ENCODE data around the gene SLC22A31. TPM values are rescaled to one million over a fixed set of nuclear protein-coding genes. Genes with fewer than 3 reads are reported as not detected.

The SLC22A31 gene
- total and polyA plus RNA-seq, 9 donors = 0.94 to 7.8 (median 2.7) TPM; not detected in 2

DNA sequence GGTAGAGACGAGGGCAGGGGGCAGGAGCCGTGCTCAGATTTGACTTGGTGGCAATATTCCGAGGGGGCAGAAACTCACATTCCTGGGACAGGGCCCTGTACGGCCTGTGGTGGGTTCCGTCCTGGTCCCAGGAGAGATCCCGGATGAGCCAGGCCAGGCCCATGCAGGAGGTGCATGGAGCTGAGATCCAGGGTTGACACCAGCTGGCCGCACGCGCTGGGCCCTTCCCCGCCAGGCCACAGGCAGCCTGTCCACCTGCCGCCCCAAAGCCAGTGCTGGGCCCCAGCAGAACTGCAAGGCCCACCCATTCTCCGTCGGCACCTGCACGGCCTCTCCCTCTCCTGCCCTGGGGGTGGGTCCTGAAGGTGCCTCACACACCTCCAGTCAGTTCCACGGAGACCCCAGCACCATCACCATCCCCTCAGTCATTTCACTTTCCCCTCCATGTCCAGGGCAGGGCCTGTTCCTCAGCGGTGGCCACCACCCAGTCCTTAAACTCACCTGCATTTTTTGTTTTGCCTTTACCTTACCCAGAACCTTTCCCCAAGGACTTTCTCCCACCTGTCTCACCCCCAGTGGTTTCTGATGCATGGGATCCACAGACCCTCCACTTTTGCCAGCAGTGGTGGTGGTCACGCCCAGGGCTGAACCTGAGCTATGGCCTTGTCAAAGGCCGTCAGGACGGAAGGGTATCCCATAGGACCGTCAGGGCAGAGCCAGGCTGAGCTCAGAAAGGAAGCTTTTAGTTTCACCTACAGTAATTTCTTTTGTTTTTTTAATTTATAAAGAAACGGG, 53.9 kb downstream of the SLC22A31 start:
- H3K4me1 ChIP-seq (ENCODE audit: insufficient read depth) = no peaks in the 10 kb centered on the region
- H3K27ac ChIP-seq = no peak overlapping the region
- H3K27me3 ChIP-seq = no peaks in the 10 kb centered on the region
- peaks cover 0 to 3% of the 10 kb centered on the region in 2 donors for H3K9me3 ChIP-seq
- H3K36me3 ChIP-seq = no peaks in the 10 kb centered on the region
- DNase-seq = peak in 2 of 5 donors; percentile 8 to 23
- H3K4me3 ChIP-seq = no peak overlapping the region
- TF ChIP-seq, protein P1, sequence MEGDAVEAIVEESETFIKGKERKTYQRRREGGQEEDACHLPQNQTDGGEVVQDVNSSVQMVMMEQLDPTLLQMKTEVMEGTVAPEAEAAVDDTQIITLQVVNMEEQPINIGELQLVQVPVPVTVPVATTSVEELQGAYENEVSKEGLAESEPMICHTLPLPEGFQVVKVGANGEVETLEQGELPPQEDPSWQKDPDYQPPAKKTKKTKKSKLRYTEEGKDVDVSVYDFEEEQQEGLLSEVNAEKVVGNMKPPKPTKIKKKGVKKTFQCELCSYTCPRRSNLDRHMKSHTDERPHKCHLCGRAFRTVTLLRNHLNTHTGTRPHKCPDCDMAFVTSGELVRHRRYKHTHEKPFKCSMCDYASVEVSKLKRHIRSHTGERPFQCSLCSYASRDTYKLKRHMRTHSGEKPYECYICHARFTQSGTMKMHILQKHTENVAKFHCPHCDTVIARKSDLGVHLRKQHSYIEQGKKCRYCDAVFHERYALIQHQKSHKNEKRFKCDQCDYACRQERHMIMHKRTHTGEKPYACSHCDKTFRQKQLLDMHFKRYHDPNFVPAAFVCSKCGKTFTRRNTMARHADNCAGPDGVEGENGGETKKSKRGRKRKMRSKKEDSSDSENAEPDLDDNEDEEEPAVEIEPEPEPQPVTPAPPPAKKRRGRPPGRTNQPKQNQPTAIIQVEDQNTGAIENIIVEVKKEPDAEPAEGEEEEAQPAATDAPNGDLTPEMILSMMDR (IDR thresholded peaks at IDR 0.05) = no peak
- TF ChIP-seq POLR2A (IDR thresholded peaks at IDR 0.05) = no peak
- TF ChIP-seq EP300 (IDR thresholded peaks at IDR 0.05) = no peak
- 95 to 98% (median 95%) methylated on average over 20 to 21 of the region's 21 CpGs for WGBS, 3 donors
- intact Hi-C loops (cut with DNase I) = no loop called here

Other genes with a start within 250 kb of the SLC22A31 start
- gene CBFA2T3, start 223.3 kb downstream of the SLC22A31 start, total RNA-seq = 1 to 10 TPM in 3 of 7 donors, under 1 TPM in 3, not detected in 1; 0.53 to 2.8 (median 0.96) TPM
- gene CBFA2T3, start 223.3 kb downstream of the SLC22A31 start, polyA plus RNA-seq = 1 to 10 TPM; 1.2 to 1.9 TPM
- 10 to 100 TPM; 16.2 to 40.9 (median 28.8) TPM for gene ACSF3, start 106.7 kb downstream of the SLC22A31 start, total RNA-seq
- gene ACSF3, start 106.7 kb downstream of the SLC22A31 start, polyA plus RNA-seq = 10 to 100 TPM; 20.1 to 22.9 TPM
- gene CDH15, start 28.8 kb downstream of the SLC22A31 start, total RNA-seq = under 1 TPM in 3 of 7 donors, not detected in 4; 0.10 to 0.45 (median 0.40) TPM
- under 1 TPM in 1 of 2 donors, not detected in 1; 0.19 TPM for gene CDH15, start 28.8 kb downstream of the SLC22A31 start, polyA plus RNA-seq
- 10 to 100 TPM in 3 of 7 donors, 1 to 10 TPM in 4; 7.8 to 71.9 (median 8.4) TPM for gene ZNF778, start 17.2 kb upstream of the SLC22A31 start, total RNA-seq
- 1 to 10 TPM; 1.8 to 5.0 TPM for gene ZNF778, start 17.2 kb upstream of the SLC22A31 start, polyA plus RNA-seq

All from ovary (tissue), 9 donors.